ENCODE measurements around the gene DTNBP1. TPM values are rescaled to one million over a fixed set of nuclear protein-coding genes. Genes with fewer than 3 reads are reported as not detected.

The DTNBP1 gene
- total and polyA plus RNA-seq, 2 of the 4 experiments (the other 2 are of a cell fraction): 4.8 to 18.7 TPM

DNA sequence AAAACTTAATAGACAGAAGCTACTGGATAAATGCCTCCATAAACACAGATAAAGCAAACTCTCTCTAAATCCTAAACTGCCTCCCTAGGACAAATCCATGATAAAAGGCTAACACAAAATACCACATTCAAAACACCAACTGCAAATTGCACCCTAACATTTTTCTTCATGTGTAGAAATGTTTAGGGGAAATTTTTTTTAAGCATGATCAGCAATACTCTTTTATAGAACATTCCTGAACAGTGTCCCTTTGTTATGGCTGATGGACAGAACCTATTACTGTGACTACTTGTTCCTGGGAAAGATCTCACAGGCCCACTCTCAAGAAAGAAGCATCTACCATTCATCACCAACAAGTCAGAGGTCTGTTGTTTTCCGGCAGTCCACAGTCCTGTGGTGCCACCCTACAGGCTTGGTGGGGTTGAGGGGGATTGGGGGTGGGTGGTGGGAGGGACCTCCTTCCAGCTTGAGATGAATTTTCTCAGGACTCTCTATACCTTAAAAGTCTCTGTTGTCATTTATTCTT lies 64.5 kb downstream of the DTNBP1 start:
- no peak overlapping the region for H2BK120ac ChIP-seq (ENCODE audit: low read depth, low read length)
- no CpG with 5 or more reads among the region's 1 CpG for WGBS, 2 experiments (ENCODE audit: extremely low coverage in 2 of 2, insufficient read length in 1 of 2)
- no peak overlapping the region for H3K56ac ChIP-seq (ENCODE audit: extremely low read depth, insufficient read depth, low read length)
- H3K18ac ChIP-seq (ENCODE audit: low read depth, low read length): no peak overlapping the region
- H4K5ac ChIP-seq (ENCODE audit: low read depth, low read length): no peak overlapping the region
- no peaks in the 10 kb centered on the region for H4K20me1 ChIP-seq (ENCODE audit: insufficient read depth, low read length)
- CTCF ChIA-PET: no interaction called here
- H3K27ac ChIP-seq (ENCODE audit: insufficient read depth, low read length): no peak overlapping the region
- ATAC-seq (ENCODE audit: low read depth) (no peak), DNase-seq (no peak)
- H3K4me3 ChIP-seq (ENCODE audit: insufficient read depth, low read depth, low read length): no peak overlapping the region
- intact Hi-C loops (cut with micrococcal nuclease): no loop called here
- no TSS peak for BruUV-seq (replicated peaks)
- peaks cover 0 to 5% of the 10 kb centered on the region in 2 experiments; a peak in 2 of 4 replicates for H3K79me1 ChIP-seq (ENCODE audit: low read depth in 1 of 2, low read length in 2 of 2)
- H2BK5ac ChIP-seq (ENCODE audit: low read depth, low read length, poor library complexity, severe bottlenecking): no peak overlapping the region
- H3K14ac ChIP-seq (replicated peaks; ENCODE audit: low read depth, low read length): no peak overlapping the region
- H3K23ac ChIP-seq (ENCODE audit: low read depth, low read length): no peak overlapping the region
- no peak overlapping the region for H3K4ac ChIP-seq (ENCODE audit: low read depth, low read length)
- in situ Hi-C loops (cut with MboI; ENCODE audit: low sequenced_read_pairs): no loop called here
- H2AK5ac ChIP-seq (ENCODE audit: low read depth, low read length): no peak overlapping the region
- no peaks in the 10 kb centered on the region for H3K36me3 ChIP-seq (ENCODE audit: control insufficient read depth, insufficient read depth, low read length)
- H3K9ac ChIP-seq (ENCODE audit: low read depth, low read length): no peak overlapping the region
- H4K91ac ChIP-seq (ENCODE audit: insufficient read depth, low read depth, low read length): no peak overlapping the region
- dilution Hi-C loops (cut with HindIII; ENCODE audit: low sequenced_read_pairs, unreplicated experiment): no loop called here
- no peak overlapping the region for H2BK15ac ChIP-seq (ENCODE audit: low read depth, low read length)
- H3K9me3 ChIP-seq (ENCODE audit: control insufficient read depth, insufficient read depth, low read length): no peaks in the 10 kb centered on the region
- peaks cover 3% of the 10 kb centered on the region; the same call in 1 of the 2 replicates for H3K9me1 ChIP-seq (ENCODE audit: insufficient read depth, low read length)
- POLR2A ChIA-PET (ENCODE audit: unreplicated experiment): no interaction called here
- H4K8ac ChIP-seq (ENCODE audit: low read depth in 2 of 2, low read length in 2 of 2): no peak overlapping the region
- no peak overlapping the region for H2AFZ ChIP-seq (replicated peaks; ENCODE audit: low read length, poor library complexity)
- TF ChIP-seq CEBPB (IDR thresholded peaks at IDR 0.05; ENCODE audit: low read depth, low read length) (no peak), NFE2L2 (IDR thresholded peaks at IDR 0.05; ENCODE audit: low read depth, low read length) (no peak), FOS (IDR thresholded peaks at IDR 0.05; ENCODE audit: low read depth, low read length) (no peak), SMC3 (IDR thresholded peaks at IDR 0.05; ENCODE audit: low read depth, low read length) (no peak), RCOR1 (IDR thresholded peaks at IDR 0.05; ENCODE audit: insufficient replicate concordance, low read length) (no peak), CHD1 (IDR thresholded peaks at IDR 0.05; ENCODE audit: low read depth, low read length) (no peak), MAFK (IDR thresholded peaks at IDR 0.05; ENCODE audit: low read depth, low read length) (no peak), MAZ (IDR thresholded peaks at IDR 0.05; ENCODE audit: borderline replicate concordance, low read depth, low read length) (no peak), POLR2A (IDR thresholded peaks at IDR 0.05; ENCODE audit: low read depth, low read length) (no peak), RAD21 (IDR thresholded peaks at IDR 0.05; ENCODE audit: low read length) (no peak)
- TF ChIP-seq, protein P1, sequence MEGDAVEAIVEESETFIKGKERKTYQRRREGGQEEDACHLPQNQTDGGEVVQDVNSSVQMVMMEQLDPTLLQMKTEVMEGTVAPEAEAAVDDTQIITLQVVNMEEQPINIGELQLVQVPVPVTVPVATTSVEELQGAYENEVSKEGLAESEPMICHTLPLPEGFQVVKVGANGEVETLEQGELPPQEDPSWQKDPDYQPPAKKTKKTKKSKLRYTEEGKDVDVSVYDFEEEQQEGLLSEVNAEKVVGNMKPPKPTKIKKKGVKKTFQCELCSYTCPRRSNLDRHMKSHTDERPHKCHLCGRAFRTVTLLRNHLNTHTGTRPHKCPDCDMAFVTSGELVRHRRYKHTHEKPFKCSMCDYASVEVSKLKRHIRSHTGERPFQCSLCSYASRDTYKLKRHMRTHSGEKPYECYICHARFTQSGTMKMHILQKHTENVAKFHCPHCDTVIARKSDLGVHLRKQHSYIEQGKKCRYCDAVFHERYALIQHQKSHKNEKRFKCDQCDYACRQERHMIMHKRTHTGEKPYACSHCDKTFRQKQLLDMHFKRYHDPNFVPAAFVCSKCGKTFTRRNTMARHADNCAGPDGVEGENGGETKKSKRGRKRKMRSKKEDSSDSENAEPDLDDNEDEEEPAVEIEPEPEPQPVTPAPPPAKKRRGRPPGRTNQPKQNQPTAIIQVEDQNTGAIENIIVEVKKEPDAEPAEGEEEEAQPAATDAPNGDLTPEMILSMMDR (conservative IDR thresholded peaks at IDR 0.05; ENCODE audit: low read depth, low read length): no peak
- TF ChIP-seq, protein P2, sequence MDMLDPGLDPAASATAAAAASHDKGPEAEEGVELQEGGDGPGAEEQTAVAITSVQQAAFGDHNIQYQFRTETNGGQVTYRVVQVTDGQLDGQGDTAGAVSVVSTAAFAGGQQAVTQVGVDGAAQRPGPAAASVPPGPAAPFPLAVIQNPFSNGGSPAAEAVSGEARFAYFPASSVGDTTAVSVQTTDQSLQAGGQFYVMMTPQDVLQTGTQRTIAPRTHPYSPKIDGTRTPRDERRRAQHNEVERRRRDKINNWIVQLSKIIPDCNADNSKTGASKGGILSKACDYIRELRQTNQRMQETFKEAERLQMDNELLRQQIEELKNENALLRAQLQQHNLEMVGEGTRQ (IDR thresholded peaks at IDR 0.05; ENCODE audit: low read depth, low read length): no peak
- TF ChIP-seq, protein P3, sequence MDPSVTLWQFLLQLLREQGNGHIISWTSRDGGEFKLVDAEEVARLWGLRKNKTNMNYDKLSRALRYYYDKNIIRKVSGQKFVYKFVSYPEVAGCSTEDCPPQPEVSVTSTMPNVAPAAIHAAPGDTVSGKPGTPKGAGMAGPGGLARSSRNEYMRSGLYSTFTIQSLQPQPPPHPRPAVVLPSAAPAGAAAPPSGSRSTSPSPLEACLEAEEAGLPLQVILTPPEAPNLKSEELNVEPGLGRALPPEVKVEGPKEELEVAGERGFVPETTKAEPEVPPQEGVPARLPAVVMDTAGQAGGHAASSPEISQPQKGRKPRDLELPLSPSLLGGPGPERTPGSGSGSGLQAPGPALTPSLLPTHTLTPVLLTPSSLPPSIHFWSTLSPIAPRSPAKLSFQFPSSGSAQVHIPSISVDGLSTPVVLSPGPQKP (IDR thresholded peaks at IDR 0.05; ENCODE audit: borderline replicate concordance, low read depth, low read length): no peak
- no peak overlapping the region for H3K4me2 ChIP-seq (ENCODE audit: low read depth, low read length)
- no peaks in the 10 kb centered on the region for H3K27me3 ChIP-seq (ENCODE audit: control insufficient read depth, insufficient read depth, low read length)
- H3K4me1 ChIP-seq (ENCODE audit: control insufficient read depth, insufficient read depth, low read length): peaks cover 3% of the 10 kb centered on the region; the same call in 1 of the 2 replicates
- H2BK20ac ChIP-seq (ENCODE audit: low read depth, low read length): no peak overlapping the region
- H2AK9ac ChIP-seq (replicated peaks; ENCODE audit: low read depth, low read length, poor library complexity): no peak overlapping the region
